Measurements from ENCODE around the gene MGRN1.

MGRN1 gene

DNA sequence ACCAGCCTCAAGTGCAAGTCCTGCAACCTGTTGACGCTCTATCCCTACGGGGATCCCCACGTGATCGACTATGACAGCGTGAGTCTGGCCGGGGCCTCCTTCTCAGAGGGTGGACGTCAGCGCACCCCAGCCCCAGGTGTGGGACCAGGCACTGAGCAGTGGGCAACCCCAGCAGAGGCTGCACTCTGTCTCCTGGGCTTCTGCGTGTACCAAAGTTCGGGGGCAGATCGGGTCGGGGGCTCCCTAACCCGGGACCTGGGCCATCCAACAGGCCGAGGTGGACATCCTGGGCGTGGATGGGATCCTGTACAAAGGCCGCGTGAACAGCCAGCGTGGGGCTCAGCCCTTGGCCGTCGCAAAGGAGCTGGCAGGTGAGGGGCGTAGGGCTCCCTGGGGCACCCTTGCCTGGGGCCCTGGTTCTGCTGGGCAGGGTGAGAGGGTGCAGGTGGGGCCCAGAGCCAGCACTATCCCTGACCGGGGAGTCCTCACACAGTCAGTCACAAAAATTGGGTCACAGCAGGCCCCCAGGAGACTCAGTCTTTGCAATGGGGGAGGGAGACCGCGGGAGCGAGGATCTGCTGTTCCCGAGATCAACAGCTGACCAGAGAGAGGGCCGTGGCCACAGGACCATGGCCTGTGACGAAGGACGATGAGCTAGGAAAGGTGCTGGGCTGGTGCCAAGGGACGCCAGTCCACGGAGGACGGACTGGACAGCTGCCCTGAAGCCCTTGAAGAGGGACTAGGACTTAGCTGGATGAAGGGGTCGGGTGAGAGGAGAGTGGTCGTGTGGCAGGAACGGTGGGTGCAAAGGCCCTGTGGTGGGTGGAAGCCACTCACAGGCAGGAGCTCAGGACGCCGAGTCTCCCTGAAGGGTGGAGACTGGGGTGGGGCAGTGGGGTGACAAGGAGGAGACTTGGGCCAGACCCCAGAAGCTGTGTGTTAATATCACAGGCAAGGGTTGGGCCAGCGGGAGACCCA is 29.9 kb upstream of the MGRN1 start:
- DNase-seq (ENCODE audit: low read depth), result no peak
- TF ChIP-seq CTCF (IDR thresholded peaks at IDR 0.05; ENCODE audit: control insufficient read depth, insufficient read depth, low read depth, low read length, missing control alignments), result no peak
- no peak overlapping the region for H3K4me3 ChIP-seq (ENCODE audit: control insufficient read depth, low read depth, low read length)

- no peak for TF ChIP-seq CTCF (IDR thresholded peaks at IDR 0.05; ENCODE audit: control insufficient read depth, insufficient read depth, low read depth, low read length, missing control alignments)
- no peak for DNase-seq (ENCODE audit: low read depth)
- no peak overlapping the region for H3K4me3 ChIP-seq (ENCODE audit: control insufficient read depth, low read depth, low read length)
Observed at GRCh38 chr16:4597174-4597573, 27.5 kb upstream of the MGRN1 start.

DNA sequence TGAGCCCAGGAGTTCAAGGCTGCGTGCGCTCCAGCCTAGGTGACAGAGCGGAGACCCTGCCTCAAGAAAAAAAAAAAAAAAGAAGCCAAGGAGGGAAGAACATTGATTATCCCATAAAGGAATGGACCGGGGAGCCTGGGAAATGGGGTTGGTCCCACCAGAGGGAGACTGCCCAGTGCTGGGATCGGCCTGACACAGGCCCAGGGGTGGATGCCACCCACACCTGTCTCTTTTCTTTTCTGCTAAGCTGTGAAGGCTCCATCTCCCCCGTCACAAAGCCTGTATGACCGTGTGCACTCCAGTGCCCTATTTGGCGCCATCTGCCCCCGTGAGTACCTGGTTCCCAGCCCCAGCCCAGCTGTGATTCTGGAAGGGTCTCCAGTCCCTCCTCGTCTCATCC is 25.6 kb upstream of the MGRN1 start:
- no peak overlapping the region for H3K4me3 ChIP-seq (ENCODE audit: control insufficient read depth, low read depth, low read length)
- DNase-seq (ENCODE audit: low read depth), result no peak
- TF ChIP-seq CTCF (IDR thresholded peaks at IDR 0.05; ENCODE audit: control insufficient read depth, insufficient read depth, low read depth, low read length, missing control alignments), result no peak

DNA sequence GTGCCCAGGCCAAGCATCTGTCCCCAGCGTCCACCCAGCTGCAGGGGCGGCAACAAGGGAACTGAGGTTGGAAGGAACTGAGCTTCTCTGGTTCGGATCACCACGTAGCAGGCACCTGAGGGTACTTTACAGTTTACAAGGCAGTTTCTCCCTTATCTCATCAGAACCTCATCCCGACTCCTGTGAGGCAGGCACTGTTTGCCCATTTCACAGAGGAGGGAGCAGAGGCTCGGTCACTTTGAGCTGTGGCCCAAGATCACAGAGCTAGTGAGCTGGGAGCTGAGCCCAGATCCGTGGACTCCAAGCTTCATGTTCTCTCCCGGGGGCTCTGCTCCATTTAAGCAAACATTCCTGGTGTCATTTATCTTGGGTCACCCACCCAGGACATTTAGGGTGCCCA is 25.1 kb upstream of the MGRN1 start:
- no peak for DNase-seq (ENCODE audit: low read depth)
- no peak for TF ChIP-seq CTCF (IDR thresholded peaks at IDR 0.05; ENCODE audit: control insufficient read depth, insufficient read depth, low read depth, low read length, missing control alignments)
- no peak overlapping the region for H3K4me3 ChIP-seq (ENCODE audit: control insufficient read depth, low read depth, low read length)

DNA sequence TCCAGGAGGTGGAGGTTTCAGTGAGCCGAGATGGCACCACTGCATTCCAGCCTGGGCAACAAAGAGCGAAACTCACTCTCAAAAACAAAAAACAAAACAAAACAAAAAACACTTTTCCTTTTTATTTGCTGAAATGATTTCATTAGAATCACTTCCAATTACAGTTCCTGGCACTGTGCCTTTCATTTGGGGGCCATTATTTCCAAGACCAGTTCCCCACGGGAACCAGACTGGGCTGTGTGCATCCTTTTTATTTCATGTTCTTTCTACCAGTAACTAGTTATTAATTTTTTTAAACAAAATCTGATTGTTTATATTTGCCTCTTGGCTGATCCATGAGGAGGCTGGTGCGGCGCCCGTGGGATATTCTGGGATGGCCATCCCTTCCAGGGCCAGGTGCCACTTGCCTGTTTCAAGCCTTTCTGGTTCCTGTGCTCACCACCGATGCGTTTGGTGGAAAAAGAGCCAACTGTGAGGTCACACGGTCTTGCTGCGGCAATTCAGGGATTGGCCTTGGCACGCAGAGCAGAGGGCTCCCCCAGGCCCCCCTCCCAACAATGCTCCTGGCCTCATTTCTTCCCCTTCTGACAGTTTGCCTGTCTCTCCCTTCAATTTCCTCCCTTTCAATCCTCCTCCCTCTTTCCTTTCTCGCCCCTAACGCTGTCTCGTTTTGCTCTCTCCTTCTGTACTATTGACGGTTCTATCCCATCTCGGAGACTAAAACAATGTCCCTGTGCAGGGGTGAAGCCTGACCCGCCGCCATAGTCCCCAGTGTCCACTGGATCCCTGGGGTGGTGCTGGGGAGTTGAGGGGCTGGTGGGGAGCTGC is 23.4 kb upstream of the MGRN1 start:
- no peak overlapping the region for H3K4me3 ChIP-seq (ENCODE audit: control insufficient read depth, low read depth, low read length)
- TF ChIP-seq CTCF (IDR thresholded peaks at IDR 0.05; ENCODE audit: control insufficient read depth, insufficient read depth, low read depth, low read length, missing control alignments), result no peak
- no peak for DNase-seq (ENCODE audit: low read depth)

- H3K4me3 ChIP-seq (ENCODE audit: control insufficient read depth, low read depth, low read length), result no peak overlapping the region
- DNase-seq (ENCODE audit: low read depth), result no peak
- no peak for TF ChIP-seq CTCF (IDR thresholded peaks at IDR 0.05; ENCODE audit: control insufficient read depth, insufficient read depth, low read depth, low read length, missing control alignments)
Observed at GRCh38 chr16:4601864-4602186, 22.8 kb upstream of the MGRN1 start.
